Measurements from ENCODE around the gene GRAMD1A. TPM values are rescaled to one million over a fixed set of nuclear protein-coding genes. Genes with fewer than 3 reads are reported as not detected.

Gene GRAMD1A
- total and polyA plus RNA-seq, 9 of the 15 experiments (the other 6 are each of a cell fraction or from before 2014, with no cell fraction given): 1.4 to 63.8 (median 38.5) TPM

- in situ Hi-C loops (cut with MboI): no loop called here
- ChIA-PET CTCF (ENCODE audit: low intra/inter-chr PET ratio) (no interaction called here), POLR2A (no interaction called here)
- Histone ChIP-seq H3K4me3 (peak overlapping the region; percentile 54), H3K9me3 (replicated peaks; ENCODE audit: control insufficient read depth, insufficient read depth, low read depth, low read length) (no peaks in the 10 kb centered on the region), H3K9ac (ENCODE audit: insufficient read depth in 1 of 2, low read depth in 2 of 2, low read length in 2 of 2) (peak overlapping the region; percentile 12 to 79; a peak in 3 of 4 replicates), H3K9me1 (ENCODE audit: control insufficient read depth, insufficient read depth, low read length) (no peaks in the 10 kb centered on the region), H3K4me1 (replicated peaks in 1 of 2; ENCODE audit: control insufficient read depth in 2 of 2, insufficient read depth in 2 of 2, low read length in 2 of 2) (peaks cover 0 to 25% of the 10 kb centered on the region in 2 experiments; a peak in 4 of 5 replicates), H3K36me3 (ENCODE audit: control insufficient read depth, insufficient read depth, low read length) (peaks cover 33% of the 10 kb centered on the region), H2AFZ (ENCODE audit: low read depth, low read length) (0 out of 2 replicates have a peak overlapping the region, but pooled peaks have one; percentile 47), H3K27ac (ENCODE audit: extremely low read depth, low read depth, low read length) (no peak overlapping the region), H4K20me1 (replicated peaks; ENCODE audit: control insufficient read depth, insufficient read depth, low read length) (0 out of 2 replicates have a peak, but pooled peaks cover 3% of the 10 kb centered on the region), H3K79me2 (ENCODE audit: control insufficient read depth, insufficient read depth, low read length) (no peaks in the 10 kb centered on the region), H3K4me2 (ENCODE audit: insufficient read depth, low read length) (peak overlapping the region; percentile 70), H3K27me3 (ENCODE audit: control insufficient read depth in 2 of 2, insufficient read depth in 2 of 2, low read length in 2 of 2) (peaks cover 2 to 17% of the 10 kb centered on the region in 2 experiments; a peak in 1 of 5 replicates)
- intact Hi-C loops (cut with micrococcal nuclease): no loop called here
- FAIRE-seq: peak; percentile 6
- peak in 3 of 4 experiments; percentile 37 to 43 (median 41) for DNase-seq (ENCODE audit: extremely low read depth in 1 of 4, low spot score in 3 of 4)
- TF ChIP-seq ESRRA (IDR thresholded peaks at IDR 0.05; ENCODE audit: borderline replicate concordance, low read depth): 0 out of 2 replicates have a peak, but pooled peaks have one; percentile 51
- 0 out of 2 replicates have a peak, but pooled peaks have one; percentile 32 for TF ChIP-seq ATF7 (IDR thresholded peaks at IDR 0.05)
- TF ChIP-seq ZFP1 (CRISPR knock-in tag; IDR thresholded peaks at IDR 0.05): no peak
- TF ChIP-seq SUPT5H (IDR thresholded peaks at IDR 0.05): peak; percentile 40; the same call in 1 of the 2 replicates
- TF ChIP-seq ZNF766 (CRISPR knock-in tag; conservative IDR thresholded peaks at IDR 0.05): no peak
- TF ChIP-seq ZSCAN29 (IDR thresholded peaks at IDR 0.05): no peak
- peak; percentile 61; the same call in 1 of the 2 replicates for TF ChIP-seq ZNF263 (CRISPR knock-in tag; IDR thresholded peaks at IDR 0.05; ENCODE audit: borderline replicate concordance)
- peak; percentile 42 for TF ChIP-seq POLR2B (IDR thresholded peaks at IDR 0.05; ENCODE audit: low read depth, partially characterized antibody)
- TF ChIP-seq ZNF511 (CRISPR knock-in tag; IDR thresholded peaks at IDR 0.05): no peak
- 21% methylated on average over 9 of the region's 11 CpGs for WGBS (ENCODE audit: insufficient coverage, low coverage, missing lambda C conversion rate)
- no TSS peak for BruUV-seq (replicated peaks)
- peak; percentile 33 for ATAC-seq
These were observed 29.7 kb downstream of the GRAMD1A start for GRCh38 chr19:35029737-35030256.
